ENCODE results near the gene THSD7A.

THSD7A gene

DNA sequence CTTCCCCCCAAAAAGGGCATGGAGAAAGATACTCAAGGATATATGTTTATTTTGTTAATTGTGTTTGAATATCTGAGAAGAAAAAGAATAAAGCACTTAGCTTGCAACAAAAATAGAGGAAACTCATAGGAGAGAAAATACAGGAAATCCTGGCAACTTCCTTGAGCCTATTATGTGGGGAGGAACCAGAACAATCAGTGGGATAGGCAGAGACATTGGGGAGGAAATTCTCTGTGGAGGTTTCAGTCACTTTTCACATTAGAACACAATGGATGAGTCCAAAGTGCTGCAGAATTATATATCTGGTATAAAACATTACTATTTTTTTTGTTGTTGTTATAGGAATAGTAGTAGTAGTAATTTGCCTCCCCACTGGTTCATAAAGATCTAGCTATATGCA is 240.1 kb downstream of the THSD7A start:
- no peak overlapping the region for H3K4me3 ChIP-seq (ENCODE audit: low read depth, low read length)
- TF ChIP-seq CTCF (IDR thresholded peaks at IDR 0.05; ENCODE audit: low read depth, low read length, missing control alignments) = no peak
- DNase-seq (ENCODE audit: low read depth) = no peak
- in situ Hi-C loops (cut with HindIII; ENCODE audit: low sequenced_read_pairs) = no loop called here

- no peak overlapping the region for H3K4me3 ChIP-seq (ENCODE audit: low read depth, low read length)
- no peak for DNase-seq (ENCODE audit: low read depth)
- in situ Hi-C loops (cut with HindIII; ENCODE audit: low sequenced_read_pairs) = no loop called here
- TF ChIP-seq CTCF (IDR thresholded peaks at IDR 0.05; ENCODE audit: low read depth, low read length, missing control alignments) = no peak
Measured at GRCh38 chr7:11591055-11591633, 240.9 kb downstream of the THSD7A start.

GRCh38 chr7:11589251-11589650 is 242.7 kb downstream of the THSD7A start:
- in situ Hi-C loops (cut with HindIII; ENCODE audit: low sequenced_read_pairs) = no loop called here
- no peak for DNase-seq (ENCODE audit: low read depth)
- no peak overlapping the region for H3K4me3 ChIP-seq (ENCODE audit: low read depth, low read length)
- TF ChIP-seq CTCF (IDR thresholded peaks at IDR 0.05; ENCODE audit: low read depth, low read length, missing control alignments) = no peak

DNA sequence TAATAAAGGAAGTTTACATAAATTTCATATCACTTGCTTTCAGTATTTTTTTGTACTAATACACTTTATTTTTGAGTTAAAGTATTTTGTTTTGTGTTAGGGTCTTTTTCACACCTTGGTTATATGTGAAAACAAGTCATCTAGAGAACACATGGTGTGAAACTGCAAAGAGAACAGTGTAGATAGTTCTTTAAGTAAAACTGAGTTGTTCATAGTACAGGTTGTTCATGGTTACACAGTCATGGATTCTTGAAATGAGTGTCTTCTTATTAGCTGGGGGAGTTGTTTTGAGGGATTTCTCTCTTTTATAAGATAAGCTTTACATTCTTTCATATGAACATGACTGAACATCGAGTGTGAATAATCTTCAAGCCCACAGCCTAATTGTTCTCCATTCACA is 244.2 kb downstream of the THSD7A start:
- in situ Hi-C loops (cut with HindIII; ENCODE audit: low sequenced_read_pairs) = no loop called here
- no peak for TF ChIP-seq CTCF (IDR thresholded peaks at IDR 0.05; ENCODE audit: low read depth, low read length, missing control alignments)
- H3K4me3 ChIP-seq (ENCODE audit: low read depth, low read length) = no peak overlapping the region
- no peak for DNase-seq (ENCODE audit: low read depth)

GRCh38 chr7:11587048-11587447 is 244.9 kb downstream of the THSD7A start:
- TF ChIP-seq CTCF (IDR thresholded peaks at IDR 0.05; ENCODE audit: low read depth, low read length, missing control alignments) = no peak
- in situ Hi-C loops (cut with HindIII; ENCODE audit: low sequenced_read_pairs) = no loop called here
- no peak for DNase-seq (ENCODE audit: low read depth)
- no peak overlapping the region for H3K4me3 ChIP-seq (ENCODE audit: low read depth, low read length)

DNA sequence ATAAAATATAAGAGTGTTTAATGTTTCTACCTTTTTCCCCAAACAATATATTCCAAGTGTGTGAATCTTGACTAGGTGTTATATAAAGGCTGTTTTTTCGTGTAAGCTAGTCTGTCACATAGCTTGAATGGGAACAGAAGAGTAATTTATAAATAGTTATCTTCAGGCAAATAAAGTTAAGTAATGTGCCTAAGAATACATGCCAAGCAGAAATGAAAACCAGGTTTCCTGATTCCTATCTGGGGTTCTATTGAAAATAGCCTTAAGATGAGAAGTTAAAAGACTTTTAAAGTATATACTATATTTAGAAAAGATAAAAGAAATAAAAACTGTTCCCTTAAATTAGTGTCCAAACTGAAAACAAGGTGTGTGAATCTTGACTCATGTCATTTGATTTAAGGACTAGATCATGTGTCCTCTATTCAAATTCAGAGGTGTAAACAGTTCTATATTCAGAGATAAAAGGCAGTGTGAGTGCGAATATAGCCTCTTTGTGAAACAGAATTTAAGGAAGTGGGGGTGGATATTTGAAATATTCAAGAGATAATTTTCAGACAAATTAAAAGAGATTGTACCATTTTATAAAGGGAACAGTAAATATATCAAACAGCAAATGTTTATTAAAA is 247.5 kb downstream of the THSD7A start:
- no peak overlapping the region for H3K4me3 ChIP-seq (ENCODE audit: low read depth, low read length)
- in situ Hi-C loops (cut with HindIII; ENCODE audit: low sequenced_read_pairs) = no loop called here
- DNase-seq (ENCODE audit: low read depth) = no peak
- TF ChIP-seq CTCF (IDR thresholded peaks at IDR 0.05; ENCODE audit: low read depth, low read length, missing control alignments) = no peak

All from astrocyte of the cerebellum (primary cell).